Erythroblast (primary cell): ENCODE results near the gene RXFP1.

Source experiments
- GATA1 ChIP-seq: IDR thresholded peaks from 2 replicates; pipeline ENCODE4 v1.6.1; 2011; ENCODE audit warnings: low read depth, mild to moderate bottlenecking, control low read depth, low read length, moderate library complexity
- POLR2A ChIP-seq: IDR thresholded peaks from 2 replicates; pipeline ENCODE4 v1.6.1; 2011; ENCODE audit warnings: mild to moderate bottlenecking, low read length

- no peak for TF ChIP-seq POLR2A
- no peak for TF ChIP-seq GATA1
These were observed 145.2 kb downstream of the RXFP1 start for GRCh38 chr4:158666892-158667291.
